Stimulated activated CD4-positive, alpha-beta T cell treated with anti-CD3 and anti-CD28 coated beads, Interleukin-4, amount 100 ng/mL, for 4 hours (primary cell): ENCODE data around the gene MVB12B.

Source experiments
- DNase-seq, 2 experiments: peaks; one replicate each; pipeline ENCODE4 v3.0.0-alpha.2; 2020

MVB12B gene

GRCh38 chr9:126304207-126304970 lies 22.2 kb upstream of the MVB12B start:
- DNase-seq = no peak

- no peak for DNase-seq
These were observed 21.7 kb upstream of the MVB12B start for GRCh38 chr9:126304971-126305320.

GRCh38 chr9:126306071-126306647 lies 20.5 kb upstream of the MVB12B start:
- DNase-seq = no peak

- DNase-seq = no peak
These were observed 19.1 kb upstream of the MVB12B start for GRCh38 chr9:126307322-126308061.

- DNase-seq = no peak
These were observed 17.0 kb upstream of the MVB12B start for GRCh38 chr9:126309427-126310189.

- no peak for DNase-seq
These were observed 13.8 kb upstream of the MVB12B start for GRCh38 chr9:126312584-126313551.

GRCh38 chr9:126316085-126316655 lies 10.5 kb upstream of the MVB12B start:
- DNase-seq = no peak

GRCh38 chr9:126317513-126317912 lies 9.1 kb upstream of the MVB12B start:
- DNase-seq = peak in 1 of 2 experiments; percentile 15

- no peak for DNase-seq
These were observed 7.8 kb upstream of the MVB12B start for GRCh38 chr9:126318858-126319257.

- DNase-seq = no peak
These were observed 7.0 kb upstream of the MVB12B start for GRCh38 chr9:126319671-126320070.

- DNase-seq = no peak
These were observed 6.3 kb upstream of the MVB12B start for GRCh38 chr9:126320158-126320922.

- DNase-seq = no peak
These were observed 4.9 kb upstream of the MVB12B start for GRCh38 chr9:126321742-126322141.

GRCh38 chr9:126325821-126326220 lies 808 bp upstream of the MVB12B start:
- DNase-seq = no peak

GRCh38 chr9:126327006-126327713 lies 531 bp downstream of the MVB12B start:
- no peak for DNase-seq

- DNase-seq = no peak
These were observed 1.1 kb downstream of the MVB12B start for GRCh38 chr9:126327714-126328185.

GRCh38 chr9:126328407-126328806 lies 1.8 kb downstream of the MVB12B start:
- no peak for DNase-seq

GRCh38 chr9:126329476-126330275 lies 3.0 kb downstream of the MVB12B start:
- no peak for DNase-seq

- no peak for DNase-seq
These were observed 3.9 kb downstream of the MVB12B start for GRCh38 chr9:126330536-126330935.
